ENCODE results near the gene VKORC1L1.
"Not testable (repeated sequence)": the region's sequence is repeated elsewhere in the genome, so short reads cannot be mapped to it uniquely, and the experiment has no call there.

Gene VKORC1L1

DNA sequence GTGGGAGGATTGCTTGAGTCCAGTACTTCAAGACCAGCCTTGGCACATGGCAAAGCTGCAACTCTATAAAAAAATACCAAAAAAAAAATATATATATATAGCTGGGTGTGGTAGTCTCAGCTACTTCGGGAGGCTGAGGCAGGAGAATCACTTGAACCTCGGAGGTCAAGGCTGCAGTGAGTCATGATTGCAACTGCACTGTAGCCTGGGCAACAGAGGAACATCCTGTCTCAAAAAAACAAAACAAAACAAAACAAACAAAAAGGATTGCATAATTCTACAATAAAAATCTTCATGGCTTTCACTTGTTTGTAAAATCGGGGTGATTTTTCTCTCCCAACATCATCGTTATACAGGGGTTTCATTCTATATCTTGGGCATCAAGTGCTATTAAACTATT, 74.0 kb downstream of the VKORC1L1 start:
- peak; percentile 6 for DNase-seq

DNA sequence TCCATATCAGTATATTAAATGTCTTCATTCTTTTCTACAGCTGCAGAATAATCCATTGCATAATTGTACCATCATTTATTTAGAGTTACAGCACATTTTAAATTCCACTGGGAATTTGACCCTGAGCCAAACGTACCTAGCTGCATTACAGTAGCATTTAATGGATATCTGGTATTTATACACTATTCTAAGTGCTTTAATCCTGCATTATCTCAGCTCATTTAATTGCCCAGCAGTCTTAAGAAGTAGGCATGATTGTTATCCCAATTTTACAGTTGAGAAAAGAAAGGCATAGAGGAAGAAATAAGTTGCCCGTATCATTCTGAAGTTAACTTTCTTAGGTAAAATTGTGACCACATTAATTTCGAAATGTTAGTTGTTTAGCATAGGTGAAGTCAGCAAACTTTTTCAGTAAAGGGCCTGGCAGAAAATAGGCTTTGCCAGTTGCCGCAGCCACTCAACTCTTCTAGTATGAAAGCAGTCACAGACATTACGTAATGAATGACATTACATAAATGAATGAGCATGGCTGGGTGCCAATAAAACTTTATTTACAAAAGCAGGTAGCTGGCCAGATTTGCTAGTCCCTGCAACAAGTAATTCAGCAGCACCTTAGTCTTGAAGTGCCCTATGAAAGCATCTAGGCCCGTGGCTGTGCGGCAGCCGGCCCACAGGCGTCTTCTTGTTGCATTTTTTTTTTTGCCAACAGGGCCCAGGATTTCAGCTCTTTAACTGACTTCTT, 79.1 kb downstream of the VKORC1L1 start:
- DNase-seq, result no peak

DNA sequence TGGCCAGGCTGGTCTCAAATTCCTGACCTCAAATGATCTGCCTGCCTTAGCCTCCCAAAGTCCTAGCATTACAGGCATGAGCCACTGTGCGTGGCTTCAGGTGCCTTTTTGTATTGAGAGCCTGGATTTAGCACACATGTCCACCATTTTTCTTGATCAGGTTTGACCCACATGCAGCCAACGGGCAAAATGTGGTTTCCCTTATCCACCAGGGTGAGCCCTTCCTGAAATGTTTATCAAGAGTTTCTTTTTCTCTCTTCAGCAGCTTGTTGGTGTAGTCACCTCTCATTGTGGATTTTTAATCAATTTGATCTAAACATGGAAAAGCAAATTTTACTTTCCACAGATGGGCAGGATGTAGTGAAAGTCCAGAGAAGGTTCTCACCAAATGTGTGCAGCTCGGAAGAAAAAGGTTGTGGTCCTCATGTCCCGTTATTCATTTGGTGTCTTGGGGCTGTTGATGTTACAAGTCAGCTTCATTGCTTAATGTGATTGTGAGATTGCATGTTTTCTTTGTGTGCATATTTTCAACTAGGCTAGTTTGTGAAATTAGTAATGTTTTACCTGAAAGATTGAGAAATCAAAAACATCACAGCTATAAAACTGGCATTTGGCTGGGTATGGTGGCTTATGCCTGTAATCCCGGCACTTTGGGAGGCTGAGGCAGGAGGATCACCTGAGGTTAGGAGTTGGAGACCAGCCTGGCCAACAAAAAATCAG, 80.3 kb downstream of the VKORC1L1 start:
- DNase-seq, result no peak

DNA sequence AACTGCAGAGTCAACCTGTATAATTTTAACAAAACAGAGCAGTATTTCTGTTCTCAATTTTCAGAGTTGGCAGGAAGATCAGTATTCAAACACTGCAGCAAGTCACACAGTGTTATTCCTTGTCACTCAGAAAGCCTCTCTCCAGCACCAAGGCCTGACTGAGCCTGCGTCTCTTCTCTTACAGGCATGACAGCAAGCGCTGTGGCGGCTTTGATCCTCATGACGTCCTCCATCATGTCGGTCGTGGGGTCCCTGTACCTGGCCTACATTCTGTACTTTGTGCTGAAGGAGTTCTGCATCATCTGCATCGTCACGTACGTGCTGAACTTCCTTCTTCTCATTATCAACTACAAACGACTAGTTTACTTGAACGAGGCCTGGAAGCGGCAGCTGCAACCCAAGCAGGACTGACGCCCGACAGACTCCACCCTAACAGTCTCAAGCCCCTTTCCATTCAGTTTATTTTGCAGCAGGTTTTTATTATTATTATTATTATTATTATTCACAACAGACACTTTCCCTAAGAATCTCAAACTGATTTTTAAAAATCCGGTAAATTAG, 81.1 kb downstream of the VKORC1L1 start:
- DNase-seq, result no peak

DNA sequence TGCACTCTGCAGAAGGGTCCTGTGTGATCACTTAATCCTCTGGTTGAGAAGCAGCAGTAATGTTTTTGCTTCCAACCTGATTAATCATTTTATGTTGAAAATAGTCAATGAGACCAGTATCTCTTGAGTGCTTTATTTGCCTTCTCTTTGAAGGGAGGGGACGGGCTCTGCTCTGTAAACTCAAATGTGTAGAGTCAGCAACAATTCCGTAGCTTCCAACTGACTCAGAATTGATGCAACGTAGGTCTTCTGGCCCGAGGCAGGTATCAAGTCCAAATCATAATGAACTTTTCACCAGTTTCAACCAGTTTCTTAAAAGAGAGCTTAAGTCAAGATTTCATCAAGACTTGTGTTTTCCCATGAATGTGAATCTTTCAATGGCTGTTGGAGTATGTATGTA, 82.8 kb downstream of the VKORC1L1 start:
- no peak for DNase-seq

DNA sequence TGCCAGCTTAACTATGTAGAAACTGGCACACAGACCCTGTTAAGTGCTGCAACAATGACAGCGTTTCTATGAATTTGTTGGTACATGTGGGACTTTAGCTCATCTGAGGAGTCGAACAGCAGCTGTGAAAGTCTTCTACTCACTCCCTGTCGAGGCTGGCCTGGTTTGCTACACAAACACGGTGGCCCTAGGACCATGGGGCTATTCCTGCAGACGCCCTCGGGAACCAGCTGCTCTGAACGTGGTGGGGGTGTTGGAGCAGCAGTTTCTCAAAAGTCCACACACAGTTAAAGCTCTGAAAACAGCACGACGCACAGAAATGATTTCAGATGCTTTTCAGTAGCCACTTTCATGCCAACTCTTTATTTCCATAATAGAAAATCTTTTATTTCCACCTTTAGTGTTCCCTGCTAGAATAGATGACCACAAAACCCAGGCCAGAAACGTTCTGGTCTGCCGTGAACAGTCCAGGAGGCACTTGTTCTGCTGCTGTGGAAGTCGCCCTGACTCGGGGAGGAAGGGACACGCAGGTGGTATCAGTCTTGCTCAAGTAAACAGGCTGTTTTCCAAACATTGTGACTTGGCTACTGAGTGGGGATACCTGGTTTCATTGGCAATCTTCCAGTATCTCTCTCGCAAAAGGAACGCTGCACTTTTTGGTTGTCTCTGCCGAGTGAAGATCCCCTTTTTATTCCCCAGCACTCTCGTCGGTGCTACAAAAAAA, 87.6 kb downstream of the VKORC1L1 start:
- no peak for DNase-seq

DNA sequence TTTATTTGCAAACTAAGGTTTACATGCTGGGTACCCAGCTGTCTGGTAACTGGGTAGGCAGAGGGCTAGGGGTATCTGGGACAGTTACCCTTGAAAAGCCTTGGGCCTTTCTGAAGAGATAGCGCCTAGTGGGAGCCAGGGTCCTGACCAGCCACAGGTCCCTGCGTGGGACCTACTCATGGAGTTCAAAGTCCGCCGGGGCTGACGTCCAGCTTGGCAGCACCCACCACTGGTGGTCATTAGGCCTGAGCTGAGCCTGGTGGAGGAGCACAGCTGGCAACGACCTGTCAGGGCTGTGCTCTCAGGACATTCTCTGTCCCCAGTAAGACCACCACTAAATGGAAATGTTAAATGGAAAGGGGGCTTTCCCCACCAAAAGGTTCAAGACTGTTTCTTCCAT, 89.2 kb downstream of the VKORC1L1 start:
- no peak for DNase-seq

DNA sequence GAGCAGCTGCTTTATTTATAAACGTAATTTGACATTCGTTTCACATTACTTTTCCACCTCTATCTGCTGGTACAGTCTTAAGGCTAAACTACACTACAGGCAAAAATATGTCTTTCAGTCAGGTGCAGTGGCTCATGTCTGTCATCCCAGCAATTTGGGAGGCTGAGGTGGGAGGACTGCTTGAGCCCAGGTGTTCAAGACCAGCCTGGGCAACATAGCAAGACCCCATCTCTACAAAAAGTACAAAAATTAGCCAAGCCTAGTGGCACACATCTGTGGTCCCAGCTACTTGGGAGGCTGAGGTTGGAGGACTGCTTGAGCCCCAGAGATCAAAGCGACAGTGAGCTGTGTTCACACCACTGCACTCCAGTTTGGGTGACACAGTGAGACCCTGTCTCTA, 91.8 kb downstream of the VKORC1L1 start:
- not testable (repeated sequence) for DNase-seq

DNA sequence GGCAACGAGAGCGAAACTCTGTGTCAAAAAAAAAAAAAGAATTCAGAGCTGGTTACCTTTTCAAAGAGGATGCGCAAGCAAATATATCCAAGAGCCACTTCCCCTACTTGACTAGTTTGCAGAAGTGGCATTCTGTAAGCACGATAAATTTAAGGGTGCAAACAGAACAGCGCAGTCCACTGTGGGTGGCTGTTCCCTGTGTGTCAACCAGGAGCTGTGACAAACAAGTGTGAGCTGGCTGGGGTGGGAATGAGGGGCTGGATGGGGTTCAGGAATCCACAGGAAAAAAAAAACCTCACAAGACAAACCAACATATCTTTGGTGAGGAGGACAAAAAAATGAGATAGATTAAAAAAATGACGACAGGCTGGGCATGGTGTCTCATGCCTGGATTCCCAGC, 93.3 kb downstream of the VKORC1L1 start:
- DNase-seq, result peak; percentile 64

DNA sequence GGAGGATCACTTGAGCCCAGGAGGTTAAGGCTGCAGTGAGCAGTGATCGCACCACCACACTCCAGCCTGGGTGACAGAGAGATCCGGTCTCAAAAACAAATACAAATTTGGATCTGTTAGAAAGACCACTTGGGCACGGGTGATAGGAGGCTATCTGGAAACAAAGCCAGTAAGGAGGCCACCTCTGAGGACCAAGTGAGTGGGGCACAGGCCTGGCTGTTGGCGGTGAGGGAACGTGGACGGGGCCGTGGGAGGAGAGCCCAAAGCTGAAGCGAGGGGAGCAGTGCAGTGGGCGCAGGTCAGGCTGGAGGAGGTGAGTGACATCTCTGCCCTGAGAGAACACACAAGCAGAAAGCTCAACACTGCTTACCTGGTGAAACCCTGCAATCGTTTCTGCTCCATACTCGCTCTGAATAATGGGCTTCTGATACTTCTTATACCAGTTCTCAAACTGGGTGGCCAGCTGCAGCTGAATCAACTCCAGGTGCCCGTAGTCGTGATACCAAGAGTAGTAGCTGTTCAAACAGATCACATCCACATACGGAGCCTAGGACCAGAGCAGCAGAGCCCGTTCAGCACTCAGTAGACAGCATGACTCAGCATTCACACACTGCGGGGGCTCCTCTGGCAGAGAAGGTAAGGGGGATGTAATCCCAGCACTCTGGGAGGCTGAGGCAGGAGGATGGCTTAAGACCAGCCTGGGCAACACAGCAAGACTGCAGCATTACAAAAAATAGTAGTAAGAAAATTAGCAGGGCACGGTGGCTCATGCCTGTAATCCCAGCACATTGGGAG, 94.7 kb downstream of the VKORC1L1 start:
- no peak for DNase-seq

DNA sequence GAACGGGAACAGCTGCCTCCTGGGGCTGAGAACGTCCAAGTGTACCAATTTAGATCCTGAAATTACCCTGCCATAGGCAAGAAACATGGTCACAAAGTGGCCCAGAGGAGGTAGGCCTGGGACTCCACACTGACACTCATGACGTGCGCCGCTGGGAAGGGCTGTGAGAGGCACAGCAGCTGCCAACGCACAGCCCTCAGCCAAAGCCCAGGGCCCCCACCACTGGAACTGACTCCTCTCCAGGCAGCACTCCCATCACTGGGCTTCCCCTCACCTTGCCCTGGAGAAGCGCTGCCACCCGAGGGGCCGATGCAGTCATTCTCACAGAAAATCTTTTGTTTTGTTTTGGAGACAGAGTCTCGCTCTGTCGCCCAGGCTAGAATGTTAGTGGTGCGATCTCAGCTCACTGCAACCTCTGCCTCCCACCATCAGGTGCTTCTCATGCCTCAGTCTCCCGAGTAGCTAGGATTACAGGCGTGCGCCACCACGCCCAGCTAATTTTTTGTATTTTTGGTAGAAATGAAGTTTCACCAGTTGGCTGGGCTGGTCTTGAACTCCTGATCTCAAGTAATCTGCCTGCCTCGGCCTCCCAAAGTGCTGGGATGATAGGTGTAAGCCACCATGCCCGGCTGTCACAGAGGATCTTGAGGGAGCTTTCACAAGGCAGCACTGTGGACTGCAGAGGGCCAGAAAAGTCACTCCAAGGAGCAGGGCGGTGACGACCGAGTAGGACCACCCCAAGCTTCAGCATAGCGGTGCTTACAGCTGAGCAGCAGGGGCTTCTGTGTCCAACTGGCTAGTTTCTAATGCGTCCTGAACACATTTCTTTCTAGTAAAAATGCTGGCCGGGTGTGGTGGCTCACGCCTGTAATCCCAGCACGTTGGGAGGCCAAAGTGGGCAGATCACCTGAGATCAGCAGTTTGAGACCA, 95.6 kb downstream of the VKORC1L1 start:
- no peak for DNase-seq

DNA sequence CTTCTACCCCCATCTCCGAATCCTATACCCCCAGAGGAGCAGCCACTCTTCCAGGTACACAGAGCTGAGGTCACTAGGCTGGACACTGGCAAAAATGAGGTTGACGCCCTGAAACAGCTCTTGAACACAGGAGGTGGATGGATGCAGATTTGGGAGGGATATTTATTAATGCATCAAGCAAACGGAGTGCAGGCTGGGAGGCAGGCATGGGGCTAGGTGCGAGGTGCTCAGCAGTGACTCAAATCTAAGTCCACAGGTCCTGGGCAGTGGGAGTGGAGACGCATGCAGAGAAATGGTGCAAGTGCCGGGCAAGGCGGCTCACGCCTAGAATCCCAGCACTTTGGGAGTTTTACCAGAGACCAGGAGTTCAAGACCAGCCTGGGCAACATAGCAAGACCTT, 98.1 kb downstream of the VKORC1L1 start:
- no peak for DNase-seq

DNA sequence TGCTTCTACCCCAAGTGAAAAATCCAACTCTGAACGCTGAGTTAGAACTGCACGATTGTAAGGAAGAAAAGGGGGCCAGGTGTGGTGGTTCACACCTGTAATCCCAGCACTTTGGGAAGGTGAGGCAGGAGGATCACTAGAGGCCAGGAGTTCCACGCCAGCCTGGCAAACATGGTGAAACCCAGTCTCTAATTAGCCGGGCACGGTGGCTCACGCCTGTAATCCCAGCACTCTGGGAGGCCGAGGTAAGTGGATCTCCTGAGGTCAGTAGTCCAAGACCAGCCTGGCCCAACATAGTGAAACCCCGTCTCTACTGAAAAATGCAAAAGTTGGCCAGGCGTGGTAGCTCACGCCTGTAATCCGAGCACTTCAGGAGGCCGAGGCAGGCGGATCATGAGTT, 100.1 kb downstream of the VKORC1L1 start:
- DNase-seq, result no peak

DNA sequence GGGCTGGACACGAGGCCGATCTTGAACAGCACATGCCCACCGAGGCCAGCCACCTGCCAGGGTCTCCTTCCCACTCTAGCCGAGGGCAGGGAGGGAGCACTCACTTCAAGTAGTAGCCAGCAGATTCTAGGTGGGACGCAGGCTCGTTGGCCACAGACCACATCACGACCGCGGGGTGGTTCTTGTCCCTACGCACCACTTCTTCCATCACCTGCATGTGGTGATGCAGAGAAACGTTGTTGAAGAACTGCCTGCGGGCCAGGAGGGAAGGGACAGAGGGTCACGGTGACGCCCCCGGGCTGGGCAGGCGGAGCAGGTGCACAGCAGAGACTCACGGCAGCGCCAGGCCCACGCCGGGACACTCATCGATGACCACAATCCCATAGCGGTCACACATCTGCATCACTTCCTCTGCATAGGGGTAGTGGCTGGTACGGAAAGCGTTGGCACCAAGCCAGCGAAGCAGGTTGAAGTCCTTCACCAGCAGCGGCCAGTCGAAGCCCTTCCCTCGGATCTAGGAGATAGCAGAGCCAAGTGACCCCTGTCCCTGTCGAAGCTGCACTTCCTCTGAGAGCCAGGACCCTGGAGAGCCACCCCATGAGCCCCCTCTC, 101.4 kb downstream of the VKORC1L1 start:
- DNase-seq, result no peak

DNA sequence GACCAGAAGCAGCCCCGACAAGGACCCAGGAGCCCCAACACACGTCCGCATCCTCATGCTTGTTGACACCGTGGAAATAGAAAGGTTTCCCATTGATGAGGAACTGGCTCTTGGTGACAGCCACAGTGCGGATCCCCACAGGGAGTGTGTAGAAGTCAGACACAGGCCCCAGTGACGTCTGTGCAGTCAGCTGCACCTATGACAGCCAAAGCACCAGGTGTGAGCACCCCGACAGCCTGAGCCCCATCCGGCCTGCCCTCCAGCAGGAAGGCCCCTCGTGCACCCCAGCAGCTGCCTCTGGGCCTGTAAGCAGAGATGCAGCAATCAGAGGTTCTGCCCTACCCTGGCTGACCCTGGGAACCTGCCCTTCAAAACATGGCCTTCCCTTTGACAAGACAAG, 102.0 kb downstream of the VKORC1L1 start:
- no peak for DNase-seq

DNA sequence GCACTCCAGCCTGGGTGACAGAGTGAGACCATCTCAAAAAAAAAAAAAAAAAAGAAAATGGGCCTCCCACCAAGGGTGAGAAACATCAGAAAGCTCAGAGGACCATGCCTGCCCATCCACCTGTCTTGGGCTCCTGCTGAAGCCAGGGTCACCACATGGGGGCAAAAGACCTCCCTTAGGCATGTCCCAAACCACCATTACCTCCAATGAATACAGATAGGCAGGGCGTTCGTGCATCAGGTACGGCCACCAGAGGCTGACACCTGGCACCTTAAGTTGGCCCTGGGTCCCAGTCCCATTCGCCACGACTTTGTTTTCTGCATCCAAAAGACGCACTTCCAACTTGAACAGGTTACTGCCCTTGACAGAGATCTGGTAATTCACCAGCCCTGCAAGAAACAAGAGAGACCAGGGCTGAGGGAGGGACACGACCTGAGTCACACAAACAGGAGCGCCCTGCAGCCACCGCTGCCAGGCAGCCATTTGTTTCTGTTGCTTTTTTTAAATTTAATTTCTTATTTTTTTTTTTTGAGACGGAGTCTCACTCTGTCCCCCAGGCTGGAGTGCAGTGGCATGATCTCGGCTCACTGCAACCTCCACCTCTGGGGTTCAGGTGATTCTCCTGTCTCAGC, 103.1 kb downstream of the VKORC1L1 start:
- DNase-seq, result no peak

DNA sequence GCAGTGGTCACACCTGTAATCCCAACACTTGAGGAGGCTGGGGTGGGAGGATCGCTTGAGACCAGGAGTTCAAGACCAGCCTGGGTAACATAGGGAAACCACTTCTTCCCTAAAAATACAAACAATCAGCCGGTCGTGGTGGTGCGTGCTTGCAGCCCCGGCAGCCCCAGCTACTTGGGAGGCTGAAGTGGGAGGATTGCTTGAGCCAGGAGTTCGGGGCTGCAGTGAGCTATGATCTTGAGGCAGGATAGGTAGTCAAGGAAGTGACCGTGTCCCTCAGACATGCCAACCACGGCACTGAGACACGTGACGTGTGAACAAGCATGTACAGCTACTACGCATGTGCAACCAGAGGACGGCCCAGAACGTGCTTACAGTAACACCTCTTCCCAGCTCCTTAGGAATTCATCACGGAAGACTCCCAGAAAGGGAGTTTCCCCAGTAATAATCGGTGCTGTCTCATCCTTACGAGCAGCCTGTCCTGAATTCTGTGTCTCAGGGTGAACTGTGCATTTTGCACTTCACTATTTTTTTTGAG, 103.9 kb downstream of the VKORC1L1 start:
- no peak for DNase-seq

DNA sequence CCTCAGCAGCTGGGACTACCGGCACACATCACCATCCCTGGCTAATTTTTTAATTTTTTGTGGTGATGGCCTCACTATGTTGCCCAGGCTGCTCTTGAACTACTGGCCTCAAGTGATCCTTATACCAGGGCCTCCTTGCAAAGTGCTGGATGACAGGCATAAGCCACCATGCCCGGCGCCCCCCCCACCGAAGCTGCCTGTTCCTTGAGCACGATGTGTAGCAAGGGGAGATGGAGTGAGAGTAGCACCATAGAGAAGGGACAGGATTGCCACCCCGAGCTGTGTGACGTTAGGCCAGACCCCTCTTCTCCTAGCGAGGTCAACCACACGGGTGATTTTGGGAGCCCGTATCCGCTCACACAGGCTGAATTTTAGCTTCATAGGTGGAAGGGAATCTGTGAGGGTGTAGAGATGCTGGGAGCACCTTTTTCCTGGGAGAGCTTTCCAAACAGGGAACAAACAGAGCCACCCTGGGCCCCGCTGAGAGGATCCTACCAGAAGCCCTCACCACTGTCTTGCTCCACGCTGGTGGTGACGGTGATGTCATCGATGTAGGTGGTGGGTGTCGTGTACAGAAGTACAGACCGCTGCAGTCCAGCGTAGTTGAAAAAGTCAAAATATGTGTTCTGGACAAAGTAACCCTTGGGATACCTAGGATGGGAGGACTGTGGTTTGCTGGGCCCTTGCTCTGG, 106.2 kb downstream of the VKORC1L1 start:
- DNase-seq, result no peak

DNA sequence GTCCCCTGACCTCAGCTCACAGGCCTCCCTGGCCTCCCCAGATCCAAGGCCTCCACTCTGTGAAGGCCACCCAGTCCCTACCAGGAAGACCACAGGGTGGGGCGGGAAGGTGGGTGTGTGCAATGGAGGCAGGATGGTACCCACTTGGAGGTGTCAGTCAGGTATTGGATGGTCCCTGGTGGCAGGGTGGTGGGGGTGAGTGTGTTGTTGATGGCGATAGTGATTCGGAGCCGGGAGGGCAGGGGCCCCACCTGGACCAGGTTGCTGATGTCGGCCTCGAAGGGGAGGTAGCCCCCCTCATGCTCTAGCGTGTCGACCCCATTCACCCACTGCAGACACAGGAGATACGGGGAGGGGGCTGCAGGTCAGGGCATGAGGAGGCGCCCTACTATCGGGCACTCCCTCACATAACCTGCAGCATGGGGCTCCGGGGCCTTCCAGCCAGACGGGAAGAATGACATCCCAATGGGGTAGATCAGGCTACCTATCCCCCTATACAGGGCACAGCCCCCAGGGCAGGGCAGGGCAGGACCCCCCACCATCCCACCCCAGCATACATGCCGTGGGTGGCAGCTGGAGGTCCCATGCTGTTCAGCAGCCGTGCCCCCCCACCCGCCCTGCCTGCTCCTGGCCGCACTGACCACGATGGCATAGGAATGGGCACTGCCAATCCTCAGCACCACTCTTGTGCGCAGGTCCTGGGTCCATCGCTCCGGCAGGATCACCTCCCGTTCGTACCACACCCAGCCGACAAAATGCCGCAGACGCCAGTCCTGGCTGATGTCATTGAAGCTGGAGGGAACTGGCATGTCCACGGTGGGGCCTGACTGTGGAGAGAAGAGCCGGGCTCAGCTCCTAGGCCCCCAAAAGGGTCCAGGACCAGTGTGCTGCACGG, 107.0 kb downstream of the VKORC1L1 start:
- DNase-seq, result no peak

Measured in MV-4-11 (cell line).